OCI-LY1 (cell line): ENCODE measurements around the gene ERCC1.

Source experiments
- H2AFZ ChIP-seq: fragments of 200-600 bp; sonication (generic), shearing (Covaris generic); 2 replicates; pipeline ENCODE4 v1.6.0; 2014; ENCODE audit warnings: antibody characterized with exemption, mild to moderate bottlenecking, low read length
- H3F3A ChIP-seq: fragments of 200-600 bp; sonication (generic), shearing (Covaris generic); 2 replicates; pipeline ENCODE4 v1.6.0; 2014; ENCODE audit warnings: mild to moderate bottlenecking, antibody characterized with exemption, low read length, moderate library complexity; ENCODE audit not compliant: insufficient read depth
- H3K27ac ChIP-seq: fragments of 200-600 bp; sonication (generic); 2 replicates; pipeline ENCODE4 v1.5.1; 2014; ENCODE audit warnings: low read length, mixed run types, mild to moderate bottlenecking, low read depth; ENCODE audit not compliant: poor library complexity, severe bottlenecking
- H3K27me3 ChIP-seq: fragments of 200-600 bp; sonication (generic); 2 replicates; pipeline ENCODE4 v1.6.0; 2014; ENCODE audit warnings: antibody characterized with exemption, mild to moderate bottlenecking, low read length, moderate library complexity; ENCODE audit not compliant: insufficient read depth
- H3K36me3 ChIP-seq: fragments of 200-600 bp; sonication (generic); 2 replicates; pipeline ENCODE4 v1.6.1; 2014; ENCODE audit warnings: mild to moderate bottlenecking, antibody characterized with exemption, low read length, moderate library complexity, mixed read lengths; ENCODE audit not compliant: insufficient read depth
- H3K4me1 ChIP-seq: fragments of 200-600 bp; sonication (generic); 2 replicates; pipeline ENCODE4 v1.5.1; 2014; ENCODE audit warnings: mild to moderate bottlenecking, low read length, moderate library complexity; ENCODE audit not compliant: insufficient read depth, severe bottlenecking
- H3K4me2 ChIP-seq: fragments of 200-600 bp; sonication (generic), shearing (Covaris generic); 2 replicates; pipeline ENCODE4 v1.6.1; 2014; ENCODE audit warnings: low read length
- H3K4me3 ChIP-seq: fragments of 200-600 bp; sonication (generic); 2 replicates; pipeline ENCODE4 v1.5.1; 2014; ENCODE audit warnings: low read length, low read depth, mild to moderate bottlenecking, mixed read lengths; ENCODE audit not compliant: poor library complexity, severe bottlenecking
- H3K79me2 ChIP-seq: fragments of 200-600 bp; shearing (Covaris generic); 2 replicates; pipeline ENCODE4 v1.6.1; 2016; ENCODE audit warnings: mixed run types, low read length, mixed read lengths; ENCODE audit not compliant: insufficient read depth
- H3K9ac ChIP-seq: fragments of 200-600 bp; sonication (generic), shearing (Covaris generic); 2 replicates; pipeline ENCODE4 v1.6.1; 2014; ENCODE audit warnings: mild to moderate bottlenecking, low read length, mixed read lengths
- H3K9me2 ChIP-seq: fragments of 200-600 bp; sonication (generic), shearing (Covaris generic); 2 replicates; pipeline ENCODE4 v1.6.1; 2014; ENCODE audit warnings: low read depth, mild to moderate bottlenecking, low read length, mixed read lengths
- H3K9me3 ChIP-seq: fragments of 200-600 bp; shearing (Covaris generic); 2 replicates; pipeline ENCODE4 v1.6.1; 2014; ENCODE audit warnings: low read length, mixed read lengths
- H4K20me1 ChIP-seq: fragments of 200-600 bp; sonication (generic), shearing (Covaris generic); 2 replicates; pipeline ENCODE4 v1.6.0; 2016; ENCODE audit warnings: mild to moderate bottlenecking, low read length; ENCODE audit not compliant: insufficient read depth
- CTCF ChIP-seq: fragments of 200-600 bp; sonication (generic), shearing (Covaris generic); IDR thresholded peaks from 2 replicates; pipeline ENCODE4 v1.5.1; 2017; ENCODE audit warnings: mild to moderate bottlenecking, antibody characterized with exemption, low read length, moderate library complexity, mixed read lengths
- EZH2 ChIP-seq: fragments of 200-600 bp; sonication (generic), shearing (Covaris generic); IDR thresholded peaks from 2 replicates; pipeline ENCODE4 v1.8.0; 2017; ENCODE audit warnings: borderline replicate concordance, mixed run types, mild to moderate bottlenecking, antibody characterized with exemption, low read length, moderate library complexity, mixed read lengths

ERCC1 gene

DNA sequence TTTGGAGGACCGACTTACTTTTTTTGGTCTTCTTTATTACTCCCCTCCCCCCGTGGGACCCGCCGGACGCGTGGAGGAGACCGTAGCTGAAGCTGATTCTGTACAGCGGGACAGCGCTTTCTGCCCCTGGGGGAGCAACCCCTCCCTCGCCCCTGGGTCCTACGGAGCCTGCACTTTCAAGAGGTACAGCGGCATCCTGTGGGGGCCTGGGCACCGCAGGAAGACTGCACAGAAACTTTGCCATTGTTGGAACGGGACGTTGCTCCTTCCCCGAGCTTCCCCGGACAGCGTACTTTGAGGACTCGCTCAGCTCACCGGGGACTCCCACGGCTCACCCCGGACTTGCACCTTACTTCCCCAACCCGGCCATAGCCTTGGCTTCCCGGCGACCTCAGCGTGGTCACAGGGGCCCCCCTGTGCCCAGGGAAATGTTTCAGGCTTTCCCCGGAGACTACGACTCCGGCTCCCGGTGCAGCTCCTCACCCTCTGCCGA is 44.5 kb upstream of the ERCC1 start:
- no peaks in the 10 kb centered on the region for H3F3A ChIP-seq
- H4K20me1 ChIP-seq: no peaks in the 10 kb centered on the region
- H3K4me1 ChIP-seq: peaks cover 27% of the 10 kb centered on the region
- H3K9me3 ChIP-seq: no peaks in the 10 kb centered on the region
- peak overlapping the region; percentile 56 for H3K9ac ChIP-seq
- H2AFZ ChIP-seq: no peak overlapping the region
- H3K4me3 ChIP-seq: peak overlapping the region; percentile 74
- H3K36me3 ChIP-seq: no peaks in the 10 kb centered on the region
- peak overlapping the region; percentile 19 for H3K27ac ChIP-seq
- H3K79me2 ChIP-seq: no peaks in the 10 kb centered on the region
- H3K4me2 ChIP-seq: peak overlapping the region; percentile 96
- no peaks in the 10 kb centered on the region for H3K9me2 ChIP-seq
- no peak for TF ChIP-seq CTCF
- no peak for TF ChIP-seq EZH2
- peaks cover 9% of the 10 kb centered on the region for H3K27me3 ChIP-seq

- H3K4me2 ChIP-seq: peak within 1 kb of the TSS; percentile 96
- H3K27ac ChIP-seq: peak within 1 kb of the TSS; percentile 19
- no peaks in the 10 kb centered on the region for H3F3A ChIP-seq
- H3K36me3 ChIP-seq: no peaks in the 10 kb centered on the region
- no peaks in the 10 kb centered on the region for H3K9me3 ChIP-seq
- no peak within 1 kb of the TSS for H2AFZ ChIP-seq
- no peaks in the 10 kb centered on the region for H3K9me2 ChIP-seq
- H3K79me2 ChIP-seq: no peaks in the 10 kb centered on the region
- H3K9ac ChIP-seq: peak within 1 kb of the TSS; percentile 56
- H3K27me3 ChIP-seq: peaks cover 9% of the 10 kb centered on the region
- peak within 1 kb of the TSS; percentile 74 for H3K4me3 ChIP-seq
- H4K20me1 ChIP-seq: no peaks in the 10 kb centered on the region
- H3K4me1 ChIP-seq: peaks cover 27% of the 10 kb centered on the region
- TF ChIP-seq CTCF (peak; percentile 20; the same call in 1 of the 2 replicates), EZH2 (no peak)
Observed at GRCh38 chr19:45467456-45468158, 43.9 kb upstream of the ERCC1 start, which contains the start of gene FOSB. FOSB (plus strand) TSS chr19:45467996; CDS start chr19:45468587, 591 bp downstream.

DNA sequence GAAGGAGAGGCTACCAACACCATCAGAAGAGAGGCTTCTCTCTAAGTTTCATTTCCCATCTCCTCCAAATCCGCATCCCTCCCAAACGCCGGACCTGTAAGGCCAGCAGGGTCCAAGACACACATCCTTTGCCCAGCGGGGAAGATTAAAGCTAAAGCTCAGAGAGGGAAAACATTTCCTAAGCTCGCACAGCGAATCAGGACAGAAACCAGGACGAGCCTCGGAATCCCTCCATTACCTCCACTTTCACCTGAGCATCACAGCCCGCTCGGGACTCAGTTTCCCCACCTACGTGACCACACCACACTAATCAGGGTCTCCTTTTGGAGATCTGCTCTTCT is 43.4 kb upstream of the ERCC1 start:
- H3K4me1 ChIP-seq: peaks cover 28% of the 10 kb centered on the region
- H3K36me3 ChIP-seq: no peaks in the 10 kb centered on the region
- no peaks in the 10 kb centered on the region for H3K9me3 ChIP-seq
- H3K9ac ChIP-seq: peak overlapping the region; percentile 55
- no peaks in the 10 kb centered on the region for H3K79me2 ChIP-seq
- H3K4me3 ChIP-seq: peak overlapping the region; percentile 74
- TF ChIP-seq EZH2: no peak
- no peak for TF ChIP-seq CTCF
- H3K27ac ChIP-seq: no peak overlapping the region
- H3K4me2 ChIP-seq: peak overlapping the region; percentile 96
- H4K20me1 ChIP-seq: no peaks in the 10 kb centered on the region
- H3K9me2 ChIP-seq: no peaks in the 10 kb centered on the region
- no peak overlapping the region for H2AFZ ChIP-seq
- peaks cover 6% of the 10 kb centered on the region for H3K27me3 ChIP-seq
- no peaks in the 10 kb centered on the region for H3F3A ChIP-seq
